Endothelial cell (in vitro differentiated cells): ENCODE results near the gene STEAP3. TPM values are rescaled to one million over a fixed set of nuclear protein-coding genes. Genes with fewer than 3 reads are reported as not detected.

Source experiments
- DNase-seq: peaks from one replicate; pipeline ENCODE4 v3.0.0; 2021; ENCODE audit warnings: low spot score
- H3K27ac Mint-ChIP-seq: one replicate; pipeline ENCODE4 v1.8.0; 2021; ENCODE audit warnings: mixed read lengths, inconsistent platforms; ENCODE audit not compliant: unreplicated experiment
- H3K27me3 Mint-ChIP-seq: one replicate; pipeline ENCODE4 v1.8.0; 2021; ENCODE audit warnings: mild to moderate bottlenecking, moderate library complexity, mixed read lengths, inconsistent platforms; ENCODE audit not compliant: unreplicated experiment
- H3K36me3 Mint-ChIP-seq: one replicate; pipeline ENCODE4 v1.8.0; 2021; ENCODE audit warnings: mild to moderate bottlenecking, low read depth, mixed read lengths, inconsistent platforms; ENCODE audit not compliant: unreplicated experiment
- H3K4me1 Mint-ChIP-seq: one replicate; pipeline ENCODE4 v1.8.0; 2021; ENCODE audit warnings: mild to moderate bottlenecking, mixed read lengths, inconsistent platforms; ENCODE audit not compliant: unreplicated experiment
- H3K4me3 Mint-ChIP-seq: one replicate; pipeline ENCODE4 v1.8.0; 2021; ENCODE audit warnings: mild to moderate bottlenecking, mixed read lengths, inconsistent platforms; ENCODE audit not compliant: unreplicated experiment
- H3K9me3 Mint-ChIP-seq: one replicate; pipeline ENCODE4 v1.8.0; 2021; ENCODE audit warnings: mixed read lengths, inconsistent platforms; ENCODE audit not compliant: unreplicated experiment
- total RNA-seq: library from RNA; stranded (reverse); fragmentation: NEBNext Ultra II Directional; extraction: Animal tissue kit (Norgen Biotek cat#: 25700); gene quantifications from one replicate; pipeline ENCODE4 v1.2.1, GENCODE V29; 2021; ENCODE audit not compliant: unreplicated experiment
- TF ChIP-seq, protein P1 (sequence below): fragments of 200-600 bp; sonication (generic); IDR thresholded peaks from one replicate; pipeline ENCODE4 v1.5.0; 2021; ENCODE audit warnings: antibody characterized with exemption; ENCODE audit not compliant: unreplicated experiment

Gene STEAP3
- total RNA-seq, 1 donor from 2014 or later, result 17.9 TPM

DNA sequence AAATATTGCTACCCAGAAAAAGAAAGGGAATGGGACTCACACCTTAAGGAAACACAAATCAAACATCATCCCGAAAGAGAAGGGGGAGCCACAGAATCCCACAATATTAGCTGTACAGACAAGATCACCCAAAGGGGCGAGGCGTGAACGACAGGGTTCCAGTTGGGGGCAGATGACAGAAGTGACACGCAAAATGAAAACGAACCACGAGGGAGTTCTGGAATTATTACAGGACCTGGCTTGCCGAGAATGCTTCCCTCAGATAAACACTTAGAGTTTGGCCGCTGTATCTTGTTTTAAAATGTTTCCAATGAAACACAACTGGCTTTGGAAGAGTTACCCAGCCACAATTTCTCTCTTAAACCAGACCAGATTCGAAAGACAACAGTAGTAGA lies 82.6 kb downstream of the STEAP3 start:
- DNase-seq, result no peak
- no peaks in the 10 kb centered on the region for H3K27me3 Mint-ChIP-seq
- H3K36me3 Mint-ChIP-seq, result no peaks in the 10 kb centered on the region
- TF ChIP-seq, protein P1, sequence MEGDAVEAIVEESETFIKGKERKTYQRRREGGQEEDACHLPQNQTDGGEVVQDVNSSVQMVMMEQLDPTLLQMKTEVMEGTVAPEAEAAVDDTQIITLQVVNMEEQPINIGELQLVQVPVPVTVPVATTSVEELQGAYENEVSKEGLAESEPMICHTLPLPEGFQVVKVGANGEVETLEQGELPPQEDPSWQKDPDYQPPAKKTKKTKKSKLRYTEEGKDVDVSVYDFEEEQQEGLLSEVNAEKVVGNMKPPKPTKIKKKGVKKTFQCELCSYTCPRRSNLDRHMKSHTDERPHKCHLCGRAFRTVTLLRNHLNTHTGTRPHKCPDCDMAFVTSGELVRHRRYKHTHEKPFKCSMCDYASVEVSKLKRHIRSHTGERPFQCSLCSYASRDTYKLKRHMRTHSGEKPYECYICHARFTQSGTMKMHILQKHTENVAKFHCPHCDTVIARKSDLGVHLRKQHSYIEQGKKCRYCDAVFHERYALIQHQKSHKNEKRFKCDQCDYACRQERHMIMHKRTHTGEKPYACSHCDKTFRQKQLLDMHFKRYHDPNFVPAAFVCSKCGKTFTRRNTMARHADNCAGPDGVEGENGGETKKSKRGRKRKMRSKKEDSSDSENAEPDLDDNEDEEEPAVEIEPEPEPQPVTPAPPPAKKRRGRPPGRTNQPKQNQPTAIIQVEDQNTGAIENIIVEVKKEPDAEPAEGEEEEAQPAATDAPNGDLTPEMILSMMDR, result no peak
- no peak overlapping the region for H3K27ac Mint-ChIP-seq
- H3K4me1 Mint-ChIP-seq, result no peaks in the 10 kb centered on the region
- H3K4me3 Mint-ChIP-seq, result no peak overlapping the region
- no peaks in the 10 kb centered on the region for H3K9me3 Mint-ChIP-seq

DNA sequence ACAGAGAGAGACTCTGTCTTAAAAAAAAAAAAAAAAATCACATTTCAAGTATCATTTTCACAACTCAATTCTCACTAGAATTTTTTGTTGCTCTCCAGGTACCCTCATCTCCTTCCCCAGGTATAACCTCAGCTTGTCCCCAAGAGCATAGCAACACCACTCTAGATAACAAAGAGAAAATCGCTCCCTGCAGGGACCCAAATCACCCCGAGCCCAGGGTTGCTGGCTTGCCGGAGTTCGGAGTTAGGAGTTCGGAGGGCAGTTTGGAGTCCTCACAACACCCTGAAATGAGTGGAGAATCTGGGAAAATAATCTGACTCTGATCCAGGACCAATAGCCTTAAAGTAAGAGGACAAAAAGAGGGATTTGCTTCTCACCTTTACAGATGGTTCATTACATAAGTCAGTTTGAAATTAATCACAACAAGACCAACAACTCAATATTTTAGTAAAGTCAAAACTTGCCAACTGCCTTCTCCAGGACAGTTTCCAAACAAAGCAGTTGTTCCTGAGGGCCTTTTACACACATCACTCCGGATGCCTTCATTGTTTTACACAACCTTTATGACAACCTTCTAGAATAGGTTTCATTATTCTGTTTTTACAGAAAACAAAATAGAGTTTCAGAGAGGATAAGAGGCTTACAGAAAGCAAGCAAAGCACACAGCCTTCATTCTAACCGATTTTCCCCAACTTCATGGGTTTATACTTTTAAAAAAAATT lies 83.9 kb downstream of the STEAP3 start:
- Mint-ChIP-seq H3K27ac (no peak overlapping the region), H3K4me1 (no peaks in the 10 kb centered on the region), H3K36me3 (no peaks in the 10 kb centered on the region), H3K27me3 (no peaks in the 10 kb centered on the region), H3K9me3 (no peaks in the 10 kb centered on the region), H3K4me3 (no peak overlapping the region)
- no peak for DNase-seq
- TF ChIP-seq, protein P1, result no peak

DNA sequence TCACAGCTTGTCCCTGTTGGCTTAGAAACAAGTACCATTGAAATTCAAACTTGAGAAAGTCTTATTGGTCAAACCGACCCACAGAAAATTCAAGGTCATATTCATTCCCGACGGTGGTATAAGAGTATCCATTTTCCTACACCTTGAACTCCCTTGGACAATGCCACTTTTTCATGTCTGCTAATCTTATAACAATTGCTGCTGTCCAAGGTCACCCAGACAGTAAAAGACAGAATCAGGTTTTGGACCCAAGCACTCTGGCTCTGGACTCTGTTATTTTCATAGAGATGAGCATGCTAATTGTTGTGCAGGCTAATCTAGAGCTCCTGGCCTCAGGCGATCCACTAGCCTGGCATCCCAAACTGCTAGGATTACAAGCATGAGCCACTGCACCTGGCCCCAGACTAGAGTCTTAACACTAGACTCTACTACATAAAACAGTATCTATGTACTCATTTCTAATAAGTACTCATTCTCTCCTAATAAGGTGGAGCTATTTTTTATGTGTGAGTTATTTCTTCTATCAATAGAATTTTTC lies 85.2 kb downstream of the STEAP3 start:
- TF ChIP-seq, protein P1, result no peak
- Mint-ChIP-seq H3K27me3 (no peaks in the 10 kb centered on the region), H3K36me3 (no peaks in the 10 kb centered on the region), H3K4me1 (no peaks in the 10 kb centered on the region), H3K4me3 (no peak overlapping the region), H3K9me3 (no peaks in the 10 kb centered on the region), H3K27ac (no peak overlapping the region)
- DNase-seq, result no peak

DNA sequence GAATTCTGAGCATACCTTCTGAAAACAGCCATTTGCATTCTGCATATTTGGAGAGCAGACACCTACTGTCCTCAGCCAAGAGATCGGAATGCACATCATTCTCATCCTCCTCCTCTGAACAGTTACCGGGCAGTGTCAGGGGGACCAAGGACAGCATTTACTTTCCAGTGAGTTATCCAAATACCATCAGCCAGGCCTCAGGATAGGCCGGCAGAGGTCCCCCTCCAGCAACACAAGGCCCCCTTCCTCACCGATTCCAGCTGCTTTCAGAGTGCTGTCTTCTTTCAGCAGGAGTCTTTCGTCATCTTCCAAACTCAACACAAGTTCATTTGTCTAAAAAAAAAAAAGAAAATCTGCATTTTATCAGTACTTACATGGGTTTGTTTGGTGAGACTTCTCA lies 87.7 kb downstream of the STEAP3 start:
- no peak for DNase-seq
- H3K9me3 Mint-ChIP-seq, result no peaks in the 10 kb centered on the region
- H3K27me3 Mint-ChIP-seq, result no peaks in the 10 kb centered on the region
- no peaks in the 10 kb centered on the region for H3K4me1 Mint-ChIP-seq
- H3K4me3 Mint-ChIP-seq, result no peak overlapping the region
- no peaks in the 10 kb centered on the region for H3K36me3 Mint-ChIP-seq
- TF ChIP-seq, protein P1, result no peak
- no peak overlapping the region for H3K27ac Mint-ChIP-seq

DNA sequence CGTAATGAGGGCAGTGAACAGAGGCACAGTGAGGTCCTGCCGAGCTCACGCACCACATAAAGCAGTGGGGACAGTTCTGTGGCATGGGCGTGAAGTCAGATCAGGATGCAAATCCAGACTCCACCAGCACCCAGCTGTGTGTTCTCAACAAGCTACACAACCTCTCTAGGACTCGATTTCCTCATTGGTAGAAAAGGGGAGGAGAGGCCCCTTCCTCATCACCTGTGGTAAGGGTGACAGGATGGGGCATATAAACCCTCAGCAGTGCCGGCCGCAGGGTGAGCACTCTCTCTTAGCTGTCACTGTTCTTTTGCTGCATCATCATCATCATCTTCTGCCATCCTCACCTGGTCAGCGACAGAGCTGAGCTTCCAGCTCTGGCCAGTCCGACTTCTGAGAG lies 88.2 kb downstream of the STEAP3 start:
- TF ChIP-seq, protein P1, result no peak
- Mint-ChIP-seq H3K27me3 (no peaks in the 10 kb centered on the region), H3K9me3 (no peaks in the 10 kb centered on the region), H3K4me3 (no peak overlapping the region), H3K27ac (no peak overlapping the region), H3K36me3 (no peaks in the 10 kb centered on the region), H3K4me1 (no peaks in the 10 kb centered on the region)
- DNase-seq, result no peak
